Measurements from ENCODE around the gene ID3.

The ID3 gene

GRCh38 chr1:23564529-23565122, 5.3 kb upstream of the ID3 start:
- no peak for DNase-seq

- DNase-seq = no peak
Measured at GRCh38 chr1:23563755-23564374, 4.6 kb upstream of the ID3 start.

GRCh38 chr1:23563003-23563402, 3.7 kb upstream of the ID3 start:
- no peak for DNase-seq

DNA sequence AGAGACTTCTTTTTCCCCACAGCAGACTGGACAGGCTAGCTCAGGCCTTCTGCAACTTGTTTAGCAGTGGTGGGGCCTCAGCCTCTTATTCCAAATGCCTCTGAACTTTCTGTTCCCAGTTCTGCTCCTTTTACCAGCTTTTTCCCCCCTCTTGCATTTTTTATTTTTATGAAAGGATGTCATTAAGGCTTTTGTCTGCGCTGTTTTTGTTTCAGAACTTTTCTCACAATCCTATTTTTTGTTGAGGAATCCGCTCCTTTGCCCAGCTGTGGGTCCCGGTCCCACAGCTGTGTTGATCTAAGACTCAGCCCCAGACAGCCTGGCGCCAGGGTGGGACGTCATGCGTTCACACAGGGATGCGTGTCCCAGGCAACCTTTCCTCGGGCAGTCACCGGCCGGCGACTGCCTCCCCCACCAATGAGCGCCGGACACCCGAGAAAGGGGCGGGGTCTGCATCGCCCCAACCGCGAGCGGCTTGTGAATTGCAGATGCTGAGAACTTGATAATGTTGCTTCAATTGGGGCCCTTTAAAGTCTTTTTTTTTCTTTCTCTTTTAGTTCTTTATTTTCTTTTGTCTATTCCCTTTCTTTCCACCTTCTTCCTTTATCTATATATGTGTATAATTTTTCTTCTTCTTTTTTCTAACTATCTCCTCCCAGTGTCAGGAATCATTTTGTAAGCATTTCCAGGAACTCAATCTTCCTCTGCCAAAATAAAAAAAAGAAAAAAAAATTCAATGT, 3.0 kb upstream of the ID3 start:
- no peak for DNase-seq

GRCh38 chr1:23561813-23562100, 2.5 kb upstream of the ID3 start:
- DNase-seq = no peak

GRCh38 chr1:23561076-23561812, 1.9 kb upstream of the ID3 start:
- DNase-seq = no peak

DNA sequence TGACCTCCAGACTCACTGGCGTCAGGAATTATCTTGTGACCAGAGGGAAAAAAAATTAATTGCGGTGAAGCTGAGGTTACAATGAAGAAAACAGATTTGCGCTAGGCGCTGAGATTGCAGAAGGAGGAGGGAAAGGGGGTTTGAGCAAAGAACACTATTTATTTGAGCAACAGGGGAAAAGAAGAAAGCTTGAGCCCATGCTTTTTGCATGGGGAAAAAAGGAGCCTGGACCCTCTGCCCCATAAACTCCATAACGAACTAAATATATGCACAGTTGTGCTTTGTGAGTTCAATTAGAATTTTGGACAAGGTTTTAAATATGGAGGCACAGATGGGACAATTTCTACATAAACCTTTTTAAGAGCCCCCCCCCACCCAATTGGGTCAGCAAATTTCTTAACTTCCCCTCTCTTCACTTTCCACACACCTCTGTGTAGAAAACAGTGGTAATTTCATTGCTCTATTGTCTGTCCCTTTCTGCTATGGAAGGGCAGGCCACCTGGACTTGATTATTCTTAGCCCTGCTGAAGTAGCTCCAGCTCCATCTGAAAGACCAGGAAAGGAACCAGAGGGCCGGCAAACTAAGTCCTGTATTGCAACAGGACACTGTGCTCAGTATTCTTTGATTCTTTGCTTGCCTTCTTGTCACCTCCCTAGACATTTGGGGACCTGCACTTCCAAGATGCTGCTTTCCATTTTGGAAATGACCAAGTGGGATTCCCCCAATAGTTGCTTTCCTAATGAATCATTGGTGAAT, 862 bp upstream of the ID3 start:
- no peak for DNase-seq

GRCh38 chr1:23558872-23559135, 497 bp downstream of the ID3 start:
- DNase-seq = no peak

DNA sequence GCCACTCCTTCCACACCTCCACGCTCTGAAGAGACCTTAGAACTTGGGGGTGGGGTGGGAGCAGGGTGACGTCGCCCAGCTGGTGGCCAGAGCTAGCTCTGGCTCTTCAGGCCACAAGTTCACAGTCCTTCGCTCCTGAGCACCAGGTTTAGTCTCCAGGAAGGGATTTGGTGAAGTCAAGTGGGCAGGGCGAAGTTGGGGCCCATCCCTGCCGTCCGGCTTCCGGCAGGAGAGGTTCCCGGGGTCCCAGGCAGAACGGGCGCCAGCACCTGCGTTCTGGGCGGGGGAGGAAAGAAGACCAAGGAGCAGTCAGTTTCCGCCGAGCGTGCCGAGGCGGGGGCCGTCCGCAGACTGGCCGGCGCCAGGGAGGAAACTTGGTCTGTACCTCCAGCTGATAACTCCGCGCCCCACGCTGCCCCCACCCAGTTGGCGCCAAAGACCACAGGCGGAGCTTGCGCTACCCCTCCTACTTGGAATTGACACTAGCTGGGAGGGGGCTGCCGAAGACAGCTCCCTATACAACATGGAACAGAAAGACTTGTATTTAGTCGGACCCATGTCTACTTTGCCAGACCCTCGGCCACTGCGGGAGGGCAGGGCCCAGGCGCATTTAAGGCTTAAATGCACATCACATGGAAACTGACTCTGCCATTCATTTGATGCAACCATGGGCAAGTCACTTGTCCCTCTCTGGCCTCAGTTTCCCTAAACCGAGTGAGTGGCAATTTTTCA, 995 bp downstream of the ID3 start:
- no peak for DNase-seq

DNA sequence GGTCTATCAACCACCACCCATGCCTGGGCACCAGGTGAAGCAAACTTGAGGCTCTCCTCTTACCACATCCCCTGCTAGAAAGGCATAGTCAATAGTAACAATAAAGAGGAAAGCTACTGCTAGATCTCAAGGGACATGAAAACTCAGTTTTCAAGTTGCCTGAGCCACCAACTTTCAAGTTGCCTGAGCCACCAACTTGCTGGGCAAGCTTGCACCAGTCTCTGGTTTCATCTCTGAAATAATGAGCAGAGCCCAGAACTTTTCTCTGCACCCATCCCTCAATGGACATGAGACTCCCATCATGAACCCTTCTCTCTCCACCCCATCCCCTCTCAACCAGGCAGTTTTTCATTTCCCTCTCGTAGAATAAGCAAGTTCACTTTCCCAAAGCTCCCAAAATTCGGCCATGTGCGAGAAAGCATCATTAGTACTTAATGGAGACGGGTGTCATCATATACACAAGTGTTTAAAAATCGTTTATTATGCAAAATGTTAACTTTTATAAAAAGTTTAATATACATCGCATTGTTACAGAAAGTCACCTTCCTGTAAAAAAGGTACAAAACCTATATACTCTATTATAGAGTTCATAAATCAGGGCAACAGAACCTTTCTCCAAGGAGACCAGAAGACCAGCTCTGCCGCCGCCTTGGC, 1.7 kb downstream of the ID3 start:
- no peak for DNase-seq

DNA sequence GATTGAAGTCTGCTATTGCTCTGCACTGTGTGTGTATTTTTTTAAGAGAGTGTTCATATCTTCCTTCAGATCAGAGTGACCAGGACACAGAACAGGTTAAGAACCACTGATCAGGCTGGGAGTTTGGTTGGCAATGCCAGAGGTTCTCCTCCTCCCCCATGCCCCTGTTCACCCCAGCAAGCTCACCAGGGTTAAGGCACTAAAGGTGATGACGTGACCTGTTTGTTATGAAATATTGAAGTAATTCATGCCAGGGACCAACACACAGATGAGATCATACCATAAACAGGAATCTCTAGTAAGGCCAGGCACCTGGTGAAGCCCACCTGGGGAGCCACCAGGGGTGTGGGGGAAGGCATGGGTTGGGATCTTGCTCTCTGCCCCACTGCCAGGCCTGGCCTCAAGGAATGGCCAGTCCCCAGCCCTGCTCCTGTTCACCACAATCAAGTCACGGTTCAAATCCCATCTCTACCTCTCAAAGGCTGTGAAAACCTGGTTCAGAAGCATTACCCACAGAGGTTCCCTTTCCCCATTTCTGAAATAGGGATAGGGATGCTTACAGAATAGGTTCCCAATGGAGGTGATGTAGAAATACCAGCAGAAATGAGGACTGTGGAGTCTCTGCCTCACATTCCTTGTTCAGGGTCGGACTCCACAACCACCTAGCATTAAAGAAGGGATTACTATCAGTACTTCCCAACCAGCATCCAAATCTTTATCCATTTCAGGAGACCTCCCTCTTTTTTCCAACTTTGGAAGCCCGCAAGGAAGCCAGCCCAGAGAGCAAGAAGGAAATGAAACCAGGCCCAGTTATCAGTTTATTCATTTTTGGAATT, 2.4 kb downstream of the ID3 start:
- DNase-seq = no peak

- no peak for DNase-seq
Measured at GRCh38 chr1:23555986-23556634, 3.2 kb downstream of the ID3 start.

DNA sequence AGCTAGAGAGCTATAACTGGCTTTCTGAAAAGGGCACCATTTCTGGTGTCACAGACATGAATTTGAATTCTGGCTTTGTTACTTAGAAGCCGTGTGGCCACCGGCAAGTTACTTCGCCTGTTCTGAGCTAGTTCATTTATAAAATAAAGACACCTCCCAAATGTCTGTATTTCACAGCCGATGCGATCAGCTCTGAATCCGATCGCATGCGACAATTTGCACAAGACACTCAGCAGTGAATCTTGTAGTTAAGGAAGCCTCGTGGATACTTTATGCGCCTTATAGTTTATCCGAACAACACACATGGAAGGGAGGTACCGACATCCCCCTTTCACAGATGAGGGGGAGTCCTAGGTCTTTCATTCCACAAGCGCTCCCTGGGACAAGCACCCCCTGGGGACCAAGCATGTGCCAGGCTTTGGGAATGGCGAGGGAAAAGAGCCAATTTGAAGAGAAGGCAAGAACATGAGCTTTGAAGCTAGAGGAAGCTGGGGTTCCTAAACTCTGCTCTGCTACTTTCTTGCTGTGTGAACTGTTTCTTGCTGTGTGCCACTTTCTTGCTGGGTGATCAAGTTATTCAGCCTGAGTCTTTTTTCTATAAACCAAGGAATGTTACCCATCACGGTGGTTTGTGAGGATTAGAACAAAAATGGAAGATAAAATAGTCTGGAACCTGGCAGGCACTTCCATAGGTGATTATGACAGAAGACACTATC, 3.9 kb downstream of the ID3 start:
- DNase-seq = no peak

DNA sequence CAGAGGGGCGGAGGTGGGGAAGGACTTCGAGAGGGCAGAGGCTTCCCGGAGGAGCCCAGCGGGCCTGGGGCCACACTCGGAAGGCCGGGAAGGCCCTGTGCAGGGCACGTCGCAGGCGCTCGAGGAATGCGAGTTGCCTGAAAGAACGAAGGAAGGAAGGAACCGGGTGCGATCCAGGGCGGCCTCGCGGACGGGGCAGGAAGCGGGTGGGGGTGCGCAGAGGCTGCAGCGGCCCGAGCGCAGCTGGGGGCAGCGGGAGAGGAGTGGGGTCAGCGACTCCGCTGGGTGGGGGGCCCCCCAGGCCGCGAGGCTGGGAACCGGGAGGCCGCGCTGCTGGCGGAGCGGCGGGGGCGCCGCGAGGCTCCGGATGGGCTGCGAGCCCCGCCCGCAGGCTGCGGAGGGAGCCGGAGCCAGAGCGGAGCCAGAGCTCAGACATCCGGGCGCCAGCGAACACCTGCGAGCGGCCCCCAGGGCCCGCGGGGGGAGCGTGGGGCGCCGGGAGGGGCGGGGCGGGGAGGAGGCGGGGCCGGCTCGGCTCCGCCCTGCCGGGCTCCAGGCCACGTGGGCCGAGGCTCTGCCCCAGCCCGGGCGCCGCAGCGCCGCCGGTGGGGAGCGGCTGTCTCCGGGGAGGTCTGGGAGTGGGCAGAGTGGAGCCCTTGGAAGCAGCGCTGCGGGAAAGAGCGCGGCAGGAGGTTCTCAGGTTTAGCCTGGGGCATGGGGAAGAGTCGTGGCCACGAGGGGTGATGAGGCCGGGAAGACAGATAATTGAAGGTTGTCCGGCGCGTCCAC, 4.6 kb downstream of the ID3 start:
- DNase-seq = peak; percentile 77

DNA sequence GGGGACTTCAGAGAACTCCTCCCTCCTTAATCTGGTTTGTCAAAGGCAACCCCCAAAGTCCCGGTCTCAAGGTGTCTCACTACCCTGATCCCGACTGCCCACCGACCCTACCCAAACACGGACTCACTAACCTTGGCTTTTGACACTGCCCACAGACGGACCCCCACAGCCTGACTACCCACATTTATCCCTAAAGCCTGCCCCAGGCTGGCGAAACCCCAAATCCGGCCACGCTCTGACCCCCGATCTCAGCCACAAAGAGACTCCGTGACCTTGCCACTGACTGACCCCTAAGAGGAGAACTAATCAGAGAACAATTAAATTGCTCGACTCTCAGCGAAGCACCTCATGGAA, 5.2 kb downstream of the ID3 start:
- no peak for DNase-seq

GRCh38 chr1:23553231-23554126, 5.8 kb downstream of the ID3 start:
- no peak for DNase-seq

DNA sequence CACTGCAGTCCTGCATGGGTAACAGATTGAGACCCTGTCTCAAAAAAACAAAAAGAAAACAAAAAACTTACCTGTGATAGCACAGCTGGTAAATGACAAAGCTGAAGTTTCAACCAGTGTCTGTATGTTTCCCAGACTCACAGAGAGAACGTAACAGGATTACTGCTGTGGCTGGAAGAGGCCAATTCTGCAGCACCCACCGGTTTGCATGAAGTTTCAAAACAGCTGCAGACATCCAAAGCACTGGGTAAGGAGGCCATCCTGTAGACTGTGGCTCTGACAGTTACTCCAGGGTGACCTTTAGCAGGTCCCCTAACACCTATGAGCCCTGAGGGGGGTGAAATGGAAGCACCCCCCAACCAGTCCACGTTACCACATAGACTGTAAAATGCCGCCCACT, 7.5 kb downstream of the ID3 start:
- DNase-seq = no peak

- no peak for DNase-seq
Measured at GRCh38 chr1:23548704-23549143, 10.6 kb downstream of the ID3 start.

Data from activated T-cell treated with anti-CD3 and anti-CD28 coated beads for 4 hours (primary cell).